ENCODE results near the gene PPFIA4.

DNA sequence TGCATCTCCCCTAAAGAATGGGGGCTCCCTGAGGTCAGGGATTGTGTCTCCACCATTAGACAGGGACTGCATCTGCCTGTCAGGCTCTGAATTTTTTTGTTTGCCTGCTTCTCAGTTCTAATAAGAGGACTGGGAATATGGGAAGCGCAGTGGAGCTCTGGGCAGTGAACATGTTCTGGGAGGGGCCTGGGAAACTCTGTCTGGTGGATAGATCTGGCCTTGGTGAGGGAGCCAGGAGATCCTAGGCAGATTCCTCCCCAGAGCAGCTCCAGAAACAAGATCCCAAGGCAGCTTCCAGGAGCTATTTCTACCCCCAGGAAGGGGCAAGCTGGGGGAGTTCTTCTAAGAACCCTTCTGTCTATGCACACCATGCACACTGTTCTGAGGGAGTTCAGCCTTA lies 72.2 kb downstream of the PPFIA4 start:
- TF ChIP-seq RCOR1 (IDR thresholded peaks at IDR 0.05; ENCODE audit: insufficient replicate concordance, low read length) (no peak), USF2 (IDR thresholded peaks at IDR 0.05; ENCODE audit: low read depth, low read length) (no peak), NFE2L2 (IDR thresholded peaks at IDR 0.05; ENCODE audit: low read depth, low read length) (no peak), CEBPB (IDR thresholded peaks at IDR 0.05; ENCODE audit: low read depth, low read length) (no peak), POLR2A (IDR thresholded peaks at IDR 0.05; ENCODE audit: low read depth, low read length) (no peak), SMC3 (IDR thresholded peaks at IDR 0.05; ENCODE audit: low read depth, low read length) (no peak), MAFK (IDR thresholded peaks at IDR 0.05; ENCODE audit: low read depth, low read length) (no peak), RFX5 (IDR thresholded peaks at IDR 0.05; ENCODE audit: low read depth, low read length) (no peak), RAD21 (IDR thresholded peaks at IDR 0.05; ENCODE audit: low read length) (no peak), CHD1 (IDR thresholded peaks at IDR 0.05; ENCODE audit: low read depth, low read length) (no peak)
- TF ChIP-seq, protein P1, sequence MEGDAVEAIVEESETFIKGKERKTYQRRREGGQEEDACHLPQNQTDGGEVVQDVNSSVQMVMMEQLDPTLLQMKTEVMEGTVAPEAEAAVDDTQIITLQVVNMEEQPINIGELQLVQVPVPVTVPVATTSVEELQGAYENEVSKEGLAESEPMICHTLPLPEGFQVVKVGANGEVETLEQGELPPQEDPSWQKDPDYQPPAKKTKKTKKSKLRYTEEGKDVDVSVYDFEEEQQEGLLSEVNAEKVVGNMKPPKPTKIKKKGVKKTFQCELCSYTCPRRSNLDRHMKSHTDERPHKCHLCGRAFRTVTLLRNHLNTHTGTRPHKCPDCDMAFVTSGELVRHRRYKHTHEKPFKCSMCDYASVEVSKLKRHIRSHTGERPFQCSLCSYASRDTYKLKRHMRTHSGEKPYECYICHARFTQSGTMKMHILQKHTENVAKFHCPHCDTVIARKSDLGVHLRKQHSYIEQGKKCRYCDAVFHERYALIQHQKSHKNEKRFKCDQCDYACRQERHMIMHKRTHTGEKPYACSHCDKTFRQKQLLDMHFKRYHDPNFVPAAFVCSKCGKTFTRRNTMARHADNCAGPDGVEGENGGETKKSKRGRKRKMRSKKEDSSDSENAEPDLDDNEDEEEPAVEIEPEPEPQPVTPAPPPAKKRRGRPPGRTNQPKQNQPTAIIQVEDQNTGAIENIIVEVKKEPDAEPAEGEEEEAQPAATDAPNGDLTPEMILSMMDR (conservative IDR thresholded peaks at IDR 0.05; ENCODE audit: low read depth, low read length) = no peak
- TF ChIP-seq, protein P2, sequence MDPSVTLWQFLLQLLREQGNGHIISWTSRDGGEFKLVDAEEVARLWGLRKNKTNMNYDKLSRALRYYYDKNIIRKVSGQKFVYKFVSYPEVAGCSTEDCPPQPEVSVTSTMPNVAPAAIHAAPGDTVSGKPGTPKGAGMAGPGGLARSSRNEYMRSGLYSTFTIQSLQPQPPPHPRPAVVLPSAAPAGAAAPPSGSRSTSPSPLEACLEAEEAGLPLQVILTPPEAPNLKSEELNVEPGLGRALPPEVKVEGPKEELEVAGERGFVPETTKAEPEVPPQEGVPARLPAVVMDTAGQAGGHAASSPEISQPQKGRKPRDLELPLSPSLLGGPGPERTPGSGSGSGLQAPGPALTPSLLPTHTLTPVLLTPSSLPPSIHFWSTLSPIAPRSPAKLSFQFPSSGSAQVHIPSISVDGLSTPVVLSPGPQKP (IDR thresholded peaks at IDR 0.05; ENCODE audit: borderline replicate concordance, low read depth, low read length) = no peak
